ENCODE results near the gene PLCH1. TPM values are rescaled to one million over a fixed set of nuclear protein-coding genes. Genes with fewer than 3 reads are reported as not detected.

PLCH1 gene
- total and polyA plus RNA-seq, 4 donors = 0.03 to 1.0 (median 0.22) TPM

DNA sequence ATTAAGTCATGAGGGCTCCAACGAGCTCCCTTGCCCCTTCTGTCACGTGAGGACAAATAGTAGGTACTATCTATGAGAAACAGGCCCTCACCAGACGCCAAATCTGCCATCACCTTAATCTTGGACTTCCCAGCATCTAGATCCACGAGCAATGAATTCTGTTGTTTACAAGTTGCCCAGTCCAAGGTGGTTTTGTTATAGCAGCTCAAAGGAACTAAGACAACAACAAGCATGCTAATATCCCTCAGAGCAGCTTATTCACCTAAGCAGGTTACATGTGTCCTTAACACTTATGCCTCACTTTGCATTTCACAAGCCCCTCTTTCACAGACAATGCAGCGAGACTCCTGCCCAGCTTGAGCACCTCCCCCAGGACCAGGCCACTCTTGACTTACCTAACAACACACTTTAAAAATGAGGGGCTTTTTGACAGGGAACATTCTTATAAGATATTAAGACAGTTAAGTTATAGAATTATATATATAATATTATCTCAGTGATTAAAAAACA, 219.5 kb downstream of the PLCH1 start:
- 88% methylated on average over 5 of the region's 5 CpGs for WGBS
- no peak for DNase-seq (ENCODE audit: low spot score)
- Histone ChIP-seq H3K4me3 (ENCODE audit: low read depth in 1 of 3, low read length in 3 of 3) (no peak overlapping the region), H3K9me3 (ENCODE audit: control insufficient read depth in 4 of 4, low read length in 3 of 4) (no peaks in the 10 kb centered on the region), H3K9ac (ENCODE audit: low read depth in 1 of 2, low read length in 2 of 2) (no peak overlapping the region), H3K27ac (ENCODE audit: low read depth in 1 of 2, low read length in 2 of 2) (no peak overlapping the region), H3K4me1 (ENCODE audit: control insufficient read depth in 4 of 4, insufficient read depth in 4 of 4, low read length in 3 of 4) (no peaks in the 10 kb centered on the region), H3K36me3 (ENCODE audit: control insufficient read depth in 4 of 4, insufficient read depth in 3 of 4, low read depth in 1 of 4, low read length in 3 of 4) (no peaks in the 10 kb centered on the region), H3K27me3 (ENCODE audit: control insufficient read depth in 4 of 4, insufficient read depth in 4 of 4, low read length in 3 of 4) (no peaks in the 10 kb centered on the region)
- no peak for TF ChIP-seq NR2F2 (IDR thresholded peaks at IDR 0.05)
- TF ChIP-seq RXRA (IDR thresholded peaks at IDR 0.05) = no peak
- no peak for TF ChIP-seq YY1 (IDR thresholded peaks at IDR 0.05)
- no peak for TF ChIP-seq JUND (IDR thresholded peaks at IDR 0.05)
- TF ChIP-seq, protein P1, sequence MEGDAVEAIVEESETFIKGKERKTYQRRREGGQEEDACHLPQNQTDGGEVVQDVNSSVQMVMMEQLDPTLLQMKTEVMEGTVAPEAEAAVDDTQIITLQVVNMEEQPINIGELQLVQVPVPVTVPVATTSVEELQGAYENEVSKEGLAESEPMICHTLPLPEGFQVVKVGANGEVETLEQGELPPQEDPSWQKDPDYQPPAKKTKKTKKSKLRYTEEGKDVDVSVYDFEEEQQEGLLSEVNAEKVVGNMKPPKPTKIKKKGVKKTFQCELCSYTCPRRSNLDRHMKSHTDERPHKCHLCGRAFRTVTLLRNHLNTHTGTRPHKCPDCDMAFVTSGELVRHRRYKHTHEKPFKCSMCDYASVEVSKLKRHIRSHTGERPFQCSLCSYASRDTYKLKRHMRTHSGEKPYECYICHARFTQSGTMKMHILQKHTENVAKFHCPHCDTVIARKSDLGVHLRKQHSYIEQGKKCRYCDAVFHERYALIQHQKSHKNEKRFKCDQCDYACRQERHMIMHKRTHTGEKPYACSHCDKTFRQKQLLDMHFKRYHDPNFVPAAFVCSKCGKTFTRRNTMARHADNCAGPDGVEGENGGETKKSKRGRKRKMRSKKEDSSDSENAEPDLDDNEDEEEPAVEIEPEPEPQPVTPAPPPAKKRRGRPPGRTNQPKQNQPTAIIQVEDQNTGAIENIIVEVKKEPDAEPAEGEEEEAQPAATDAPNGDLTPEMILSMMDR (IDR thresholded peaks at IDR 0.05; ENCODE audit: low read depth, low read length, missing input control) = no peak
- TF ChIP-seq SP1 (IDR thresholded peaks at IDR 0.05) = no peak
- TF ChIP-seq, protein P2, sequence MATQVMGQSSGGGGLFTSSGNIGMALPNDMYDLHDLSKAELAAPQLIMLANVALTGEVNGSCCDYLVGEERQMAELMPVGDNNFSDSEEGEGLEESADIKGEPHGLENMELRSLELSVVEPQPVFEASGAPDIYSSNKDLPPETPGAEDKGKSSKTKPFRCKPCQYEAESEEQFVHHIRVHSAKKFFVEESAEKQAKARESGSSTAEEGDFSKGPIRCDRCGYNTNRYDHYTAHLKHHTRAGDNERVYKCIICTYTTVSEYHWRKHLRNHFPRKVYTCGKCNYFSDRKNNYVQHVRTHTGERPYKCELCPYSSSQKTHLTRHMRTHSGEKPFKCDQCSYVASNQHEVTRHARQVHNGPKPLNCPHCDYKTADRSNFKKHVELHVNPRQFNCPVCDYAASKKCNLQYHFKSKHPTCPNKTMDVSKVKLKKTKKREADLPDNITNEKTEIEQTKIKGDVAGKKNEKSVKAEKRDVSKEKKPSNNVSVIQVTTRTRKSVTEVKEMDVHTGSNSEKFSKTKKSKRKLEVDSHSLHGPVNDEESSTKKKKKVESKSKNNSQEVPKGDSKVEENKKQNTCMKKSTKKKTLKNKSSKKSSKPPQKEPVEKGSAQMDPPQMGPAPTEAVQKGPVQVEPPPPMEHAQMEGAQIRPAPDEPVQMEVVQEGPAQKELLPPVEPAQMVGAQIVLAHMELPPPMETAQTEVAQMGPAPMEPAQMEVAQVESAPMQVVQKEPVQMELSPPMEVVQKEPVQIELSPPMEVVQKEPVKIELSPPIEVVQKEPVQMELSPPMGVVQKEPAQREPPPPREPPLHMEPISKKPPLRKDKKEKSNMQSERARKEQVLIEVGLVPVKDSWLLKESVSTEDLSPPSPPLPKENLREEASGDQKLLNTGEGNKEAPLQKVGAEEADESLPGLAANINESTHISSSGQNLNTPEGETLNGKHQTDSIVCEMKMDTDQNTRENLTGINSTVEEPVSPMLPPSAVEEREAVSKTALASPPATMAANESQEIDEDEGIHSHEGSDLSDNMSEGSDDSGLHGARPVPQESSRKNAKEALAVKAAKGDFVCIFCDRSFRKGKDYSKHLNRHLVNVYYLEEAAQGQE (IDR thresholded peaks at IDR 0.05) = no peak
- no peak for TF ChIP-seq RAD21 (IDR thresholded peaks at IDR 0.05)
- TF ChIP-seq, protein P3, sequence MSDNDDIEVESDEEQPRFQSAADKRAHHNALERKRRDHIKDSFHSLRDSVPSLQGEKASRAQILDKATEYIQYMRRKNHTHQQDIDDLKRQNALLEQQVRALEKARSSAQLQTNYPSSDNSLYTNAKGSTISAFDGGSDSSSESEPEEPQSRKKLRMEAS (IDR thresholded peaks at IDR 0.05) = no peak
- no peak for TF ChIP-seq HNF4G (IDR thresholded peaks at IDR 0.05)
- no peak for TF ChIP-seq FOXA1 (IDR thresholded peaks at IDR 0.05)
- TF ChIP-seq, protein P4, sequence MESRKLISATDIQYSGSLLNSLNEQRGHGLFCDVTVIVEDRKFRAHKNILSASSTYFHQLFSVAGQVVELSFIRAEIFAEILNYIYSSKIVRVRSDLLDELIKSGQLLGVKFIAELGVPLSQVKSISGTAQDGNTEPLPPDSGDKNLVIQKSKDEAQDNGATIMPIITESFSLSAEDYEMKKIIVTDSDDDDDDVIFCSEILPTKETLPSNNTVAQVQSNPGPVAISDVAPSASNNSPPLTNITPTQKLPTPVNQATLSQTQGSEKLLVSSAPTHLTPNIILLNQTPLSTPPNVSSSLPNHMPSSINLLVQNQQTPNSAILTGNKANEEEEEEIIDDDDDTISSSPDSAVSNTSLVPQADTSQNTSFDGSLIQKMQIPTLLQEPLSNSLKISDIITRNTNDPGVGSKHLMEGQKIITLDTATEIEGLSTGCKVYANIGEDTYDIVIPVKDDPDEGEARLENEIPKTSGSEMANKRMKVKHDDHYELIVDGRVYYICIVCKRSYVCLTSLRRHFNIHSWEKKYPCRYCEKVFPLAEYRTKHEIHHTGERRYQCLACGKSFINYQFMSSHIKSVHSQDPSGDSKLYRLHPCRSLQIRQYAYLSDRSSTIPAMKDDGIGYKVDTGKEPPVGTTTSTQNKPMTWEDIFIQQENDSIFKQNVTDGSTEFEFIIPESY (IDR thresholded peaks at IDR 0.05) = no peak
- TF ChIP-seq HNF4A (conservative IDR thresholded peaks at IDR 0.05) = no peak
- TF ChIP-seq, protein P5, sequence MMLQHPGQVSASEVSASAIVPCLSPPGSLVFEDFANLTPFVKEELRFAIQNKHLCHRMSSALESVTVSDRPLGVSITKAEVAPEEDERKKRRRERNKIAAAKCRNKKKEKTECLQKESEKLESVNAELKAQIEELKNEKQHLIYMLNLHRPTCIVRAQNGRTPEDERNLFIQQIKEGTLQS (IDR thresholded peaks at IDR 0.05) = no peak
- TF ChIP-seq GABPA (IDR thresholded peaks at IDR 0.05 in 1 of 2, conservative IDR thresholded peaks at IDR 0.05 in 1 of 2) = no peak
- TF ChIP-seq TAF1 (conservative IDR thresholded peaks at IDR 0.05) = no peak

DNA sequence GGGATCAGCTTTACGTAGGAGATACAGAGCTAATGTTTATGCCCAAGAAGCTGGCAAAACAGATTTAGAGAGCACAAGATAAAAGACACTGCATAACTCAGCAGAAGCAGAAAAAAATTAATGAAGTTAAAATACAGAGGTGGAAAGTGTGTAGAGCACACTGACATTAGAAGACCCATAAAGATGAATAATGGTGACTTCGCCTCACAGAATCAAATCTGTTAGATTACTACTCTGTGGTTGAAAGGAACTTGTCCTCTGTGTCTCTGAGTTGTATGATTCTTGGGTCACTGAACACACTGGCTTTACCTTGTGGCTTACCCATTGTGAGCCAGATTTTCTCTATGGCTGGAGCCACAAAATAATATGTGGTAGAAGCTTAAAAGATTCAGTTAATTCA, 224.4 kb downstream of the PLCH1 start:
- 81% methylated on average over 2 of the region's 2 CpGs for WGBS
- H3K4me3 ChIP-seq (ENCODE audit: low read depth in 1 of 3, low read length in 3 of 3) = no peak overlapping the region
- no peaks in the 10 kb centered on the region for H3K27me3 ChIP-seq (ENCODE audit: control insufficient read depth in 4 of 4, insufficient read depth in 4 of 4, low read length in 3 of 4)
- no peaks in the 10 kb centered on the region for H3K36me3 ChIP-seq (ENCODE audit: control insufficient read depth in 4 of 4, insufficient read depth in 3 of 4, low read depth in 1 of 4, low read length in 3 of 4)
- no peaks in the 10 kb centered on the region for H3K4me1 ChIP-seq (ENCODE audit: control insufficient read depth in 4 of 4, insufficient read depth in 4 of 4, low read length in 3 of 4)
- no peak overlapping the region for H3K27ac ChIP-seq (ENCODE audit: low read depth in 1 of 2, low read length in 2 of 2)
- no peak for DNase-seq (ENCODE audit: low spot score)
- no peak overlapping the region for H3K9ac ChIP-seq (ENCODE audit: low read depth in 1 of 2, low read length in 2 of 2)
- no peaks in the 10 kb centered on the region for H3K9me3 ChIP-seq (ENCODE audit: control insufficient read depth in 4 of 4, low read length in 3 of 4)
- TF ChIP-seq EGR1 (IDR thresholded peaks at IDR 0.05; ENCODE audit: low read depth in 2 of 2) = no peak
- TF ChIP-seq, protein P1 (IDR thresholded peaks at IDR 0.05; ENCODE audit: low read depth, low read length, missing input control) = no peak
- TF ChIP-seq, protein P5 (IDR thresholded peaks at IDR 0.05) = no peak
- no peak for TF ChIP-seq FOXA2 (IDR thresholded peaks at IDR 0.05)
- no peak for TF ChIP-seq NR2F2 (IDR thresholded peaks at IDR 0.05)
- TF ChIP-seq SP1 (IDR thresholded peaks at IDR 0.05) = no peak
- TF ChIP-seq, protein P2 (IDR thresholded peaks at IDR 0.05) = no peak
- TF ChIP-seq HNF4G (IDR thresholded peaks at IDR 0.05) = no peak
- TF ChIP-seq YY1 (IDR thresholded peaks at IDR 0.05) = no peak
